Ishikawa (cell line): Measurements from ENCODE around the gene EPHB1.

Source experiments
- CEBPB ChIP-seq: IDR thresholded peaks from 2 replicates; pipeline ENCODE4 v1.6.1; 2012
- CREB1 ChIP-seq: IDR thresholded peaks from 2 replicates; pipeline ENCODE4 v1.6.1; 2012; ENCODE audit warnings: low read depth
- EGR1 ChIP-seq: IDR thresholded peaks from 2 replicates; pipeline ENCODE4 v1.6.1; 2012
- EP300 ChIP-seq: IDR thresholded peaks from 2 replicates; pipeline ENCODE4 v1.6.1; 2012; ENCODE audit warnings: borderline replicate concordance
- MAX ChIP-seq: IDR thresholded peaks from 2 replicates; pipeline ENCODE4 v1.6.1; 2012
- NFIC ChIP-seq: IDR thresholded peaks from 2 replicates; pipeline ENCODE4 v1.6.1; 2012
- RAD21 ChIP-seq: IDR thresholded peaks from 2 replicates; pipeline ENCODE4 v1.6.1; 2012; ENCODE audit warnings: low read depth
- REST ChIP-seq: IDR thresholded peaks from 2 replicates; pipeline ENCODE4 v1.6.1; 2012; ENCODE audit warnings: low read depth, mild to moderate bottlenecking
- TAF1 ChIP-seq: IDR thresholded peaks from 2 replicates; pipeline ENCODE4 v1.6.1; 2012; ENCODE audit warnings: low read depth, mild to moderate bottlenecking
- TCF12 ChIP-seq: IDR thresholded peaks from 2 replicates; pipeline ENCODE4 v1.6.1; 2012; ENCODE audit warnings: low read depth
- TEAD4 ChIP-seq: IDR thresholded peaks from 2 replicates; pipeline ENCODE4 v1.6.1; 2012
- USF1 ChIP-seq: IDR thresholded peaks from 2 replicates; pipeline ENCODE4 v1.6.1; 2012
- YY1 ChIP-seq: IDR thresholded peaks from 2 replicates; pipeline ENCODE4 v1.6.1; 2012; ENCODE audit warnings: low read depth

- TF ChIP-seq TAF1 = no peak
- TF ChIP-seq MAX = no peak
- TF ChIP-seq USF1 = no peak
- TF ChIP-seq CEBPB = no peak
- TF ChIP-seq EP300 = no peak
- no peak for TF ChIP-seq TEAD4
- no peak for TF ChIP-seq EGR1
- no peak for TF ChIP-seq CREB1
- TF ChIP-seq REST = no peak
- TF ChIP-seq NFIC = no peak
- no peak for TF ChIP-seq YY1
- no peak for TF ChIP-seq RAD21
- TF ChIP-seq TCF12 = no peak
Measured at GRCh38 chr3:134798681-134799311, 3.7 kb downstream of the EPHB1 start.
